ENCODE measurements around the gene NOX4.

Gene NOX4

GRCh38 chr11:89275966-89276365 is 215.2 kb downstream of the NOX4 start:
- Histone ChIP-seq H2BK120ac (ENCODE audit: low read depth, low read length) (no peak overlapping the region), H3K27ac (replicated peaks; ENCODE audit: low read length) (no peak overlapping the region), H3K9me3 (replicated peaks in 1 of 2; ENCODE audit: control insufficient read depth in 2 of 2, insufficient read depth in 1 of 2, low read depth in 1 of 2, low read length in 2 of 2) (no peaks in the 10 kb centered on the region), H2BK15ac (ENCODE audit: low read length) (no peak overlapping the region), H3K79me1 (ENCODE audit: low read depth, low read length) (no peaks in the 10 kb centered on the region), H3K9ac (ENCODE audit: low read depth, low read length, poor library complexity) (no peak overlapping the region), H2AK5ac (ENCODE audit: low read depth, low read length) (no peak overlapping the region), H3K4me1 (ENCODE audit: control insufficient read depth in 2 of 2, insufficient read depth in 1 of 2, low read depth in 1 of 2, low read length in 2 of 2) (peaks cover 0 to 5% of the 10 kb centered on the region in 2 donors), H3K23ac (ENCODE audit: low read depth, low read length, poor library complexity) (no peak overlapping the region), H4K91ac (ENCODE audit: low read depth, low read length, poor library complexity) (no peak overlapping the region), H3K18ac (ENCODE audit: low read length) (no peak overlapping the region), H3K36me3 (replicated peaks in 1 of 2; ENCODE audit: control insufficient read depth in 2 of 2, insufficient read depth in 2 of 2, low read length in 2 of 2) (no peaks in the 10 kb centered on the region), H2BK12ac (ENCODE audit: low read length) (no peak overlapping the region), H3K4ac (ENCODE audit: low read length) (no peak overlapping the region), H3K14ac (ENCODE audit: low read length) (no peak overlapping the region), H3K4me2 (ENCODE audit: insufficient read depth, low read length, poor library complexity, severe bottlenecking) (no peak overlapping the region), H2BK5ac (ENCODE audit: low read length) (no peak overlapping the region), H4K8ac (ENCODE audit: low read depth, low read length) (no peak overlapping the region), H2AFZ (ENCODE audit: low read length) (peak overlapping the region; percentile 27), H3K4me3 (ENCODE audit: low read length in 2 of 2) (no peak overlapping the region), H3K27me3 (ENCODE audit: control insufficient read depth in 3 of 3, insufficient read depth in 3 of 3, low read depth in 1 of 3, low read length in 3 of 3) (no peaks in the 10 kb centered on the region)
- DNase-seq (ENCODE audit: low spot score): no peak
- WGBS, 2 donors (ENCODE audit: extremely low coverage in 2 of 2, insufficient read length in 2 of 2, insufficient replicate concordance in 1 of 2): no CpG with 5 or more reads among the region's 1 CpG
